ENCODE results near the gene ACTL7B. TPM values are rescaled to one million over a fixed set of nuclear protein-coding genes. Genes with fewer than 3 reads are reported as not detected.

Gene ACTL7B
- total and polyA plus RNA-seq, 2 experiments from 2014 or later = not detected

GRCh38 chr9:108869092-108869725 is 13.4 kb upstream of the ACTL7B start:
- no peak overlapping the region for H3K27ac Mint-ChIP-seq

GRCh38 chr9:108867829-108868228 is 12.0 kb upstream of the ACTL7B start:
- Histone ChIP-seq H3K36me3 (ENCODE audit: insufficient read depth) (peaks cover 6% of the 10 kb centered on the region; the same call in 1 of the 2 replicates), H3K79me2 (replicated peaks; ENCODE audit: insufficient read depth) (no peaks in the 10 kb centered on the region), H4K20me1 (replicated peaks; ENCODE audit: insufficient read depth) (0 out of 2 replicates have a peak, but pooled peaks cover 3% of the 10 kb centered on the region), H3K4me3 (no peak overlapping the region), H3K27ac (ENCODE audit: low read depth) (no peak overlapping the region), H3K9me2 (ENCODE audit: insufficient read depth) (no peaks in the 10 kb centered on the region), H3K27me3 (ENCODE audit: insufficient read depth) (no peaks in the 10 kb centered on the region), H3F3A (replicated peaks; ENCODE audit: low read depth) (no peaks in the 10 kb centered on the region), H2AFZ (no peak overlapping the region), H3K4me1 (ENCODE audit: insufficient read depth) (no peaks in the 10 kb centered on the region), H3K4me2 (no peak overlapping the region)
- ATAC-seq = no peak
- no peak overlapping the region for H3K27ac Mint-ChIP-seq
- no peaks in the 10 kb centered on the region for H3K4me1 Mint-ChIP-seq
- peaks cover 7% of the 10 kb centered on the region; the same call in 2 of the 3 replicates for H3K36me3 Mint-ChIP-seq (ENCODE audit: low read depth)
- H3K27me3 Mint-ChIP-seq (ENCODE audit: insufficient read depth, low read depth, poor library complexity) = no peaks in the 10 kb centered on the region
- H3K4me3 Mint-ChIP-seq = no peak overlapping the region
- no peaks in the 10 kb centered on the region for H3K9me3 Mint-ChIP-seq
- DNase-seq (ENCODE audit: low spot score) = no peak
- TF ChIP-seq STAT1 (IDR thresholded peaks at IDR 0.05; ENCODE audit: unreplicated experiment) (no peak), JUNB (IDR thresholded peaks at IDR 0.05; ENCODE audit: unreplicated experiment) (no peak), EZH2 (IDR thresholded peaks at IDR 0.05; ENCODE audit: low read depth, unreplicated experiment) (no peak), CREB1 (CRISPR knock-in tag; IDR thresholded peaks at IDR 0.05; ENCODE audit: low read depth) (no peak), EZH2phosphoT487 (IDR thresholded peaks at IDR 0.05; ENCODE audit: unreplicated experiment) (no peak), ZNF114 (CRISPR knock-in tag; IDR thresholded peaks at IDR 0.05) (no peak), ZNF462 (CRISPR knock-in tag; IDR thresholded peaks at IDR 0.05) (no peak), REST (IDR thresholded peaks at IDR 0.05; ENCODE audit: unreplicated experiment) (no peak), POLR2AphosphoS5 (IDR thresholded peaks at IDR 0.05; ENCODE audit: low read depth) (no peak), NANOG (IDR thresholded peaks at IDR 0.05; ENCODE audit: borderline replicate concordance) (no peak)
- TF ChIP-seq, protein P1, sequence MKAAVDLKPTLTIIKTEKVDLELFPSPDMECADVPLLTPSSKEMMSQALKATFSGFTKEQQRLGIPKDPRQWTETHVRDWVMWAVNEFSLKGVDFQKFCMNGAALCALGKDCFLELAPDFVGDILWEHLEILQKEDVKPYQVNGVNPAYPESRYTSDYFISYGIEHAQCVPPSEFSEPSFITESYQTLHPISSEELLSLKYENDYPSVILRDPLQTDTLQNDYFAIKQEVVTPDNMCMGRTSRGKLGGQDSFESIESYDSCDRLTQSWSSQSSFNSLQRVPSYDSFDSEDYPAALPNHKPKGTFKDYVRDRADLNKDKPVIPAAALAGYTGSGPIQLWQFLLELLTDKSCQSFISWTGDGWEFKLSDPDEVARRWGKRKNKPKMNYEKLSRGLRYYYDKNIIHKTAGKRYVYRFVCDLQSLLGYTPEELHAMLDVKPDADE (IDR thresholded peaks at IDR 0.05) = no peak

More at GRCh38 chr9:108869092-108869725, 13.4 kb upstream of the ACTL7B start:
- H3K36me3 ChIP-seq (ENCODE audit: insufficient read depth) = peaks cover 16% of the 10 kb centered on the region
- no peak overlapping the region for H3K4me3 Mint-ChIP-seq
- H3K4me1 ChIP-seq (ENCODE audit: insufficient read depth) = no peaks in the 10 kb centered on the region
- H3K4me1 Mint-ChIP-seq = no peaks in the 10 kb centered on the region
- ATAC-seq = no peak
- no peaks in the 10 kb centered on the region for H3K9me3 Mint-ChIP-seq
- H3K79me2 ChIP-seq (replicated peaks; ENCODE audit: insufficient read depth) = no peaks in the 10 kb centered on the region
- no peak for DNase-seq (ENCODE audit: low spot score)
- no peaks in the 10 kb centered on the region for H3K27me3 Mint-ChIP-seq (ENCODE audit: insufficient read depth, low read depth, poor library complexity)
- H3K27me3 ChIP-seq (ENCODE audit: insufficient read depth) = no peaks in the 10 kb centered on the region
- 0 out of 2 replicates have a peak, but pooled peaks cover 3% of the 10 kb centered on the region for H4K20me1 ChIP-seq (replicated peaks; ENCODE audit: insufficient read depth)
- H3K9me2 ChIP-seq (ENCODE audit: insufficient read depth) = no peaks in the 10 kb centered on the region
- H2AFZ ChIP-seq = no peak overlapping the region
- no peaks in the 10 kb centered on the region for H3F3A ChIP-seq (replicated peaks; ENCODE audit: low read depth)
- H3K27ac ChIP-seq (ENCODE audit: low read depth) = no peak overlapping the region
- peaks cover 16% of the 10 kb centered on the region for H3K36me3 Mint-ChIP-seq (ENCODE audit: low read depth)
- TF ChIP-seq STAT1 (IDR thresholded peaks at IDR 0.05; ENCODE audit: unreplicated experiment) = no peak
- no peak for TF ChIP-seq NANOG (IDR thresholded peaks at IDR 0.05; ENCODE audit: borderline replicate concordance)
- no peak overlapping the region for H3K4me2 ChIP-seq
- no peak overlapping the region for H3K4me3 ChIP-seq

Data from GM23338 (cell line).